HEK293 (cell line): ENCODE measurements around the gene SGMS1.
A peak's percentile ranks its signal among the peaks of the same experiment; 100 is the strongest.

Experiments used
- CTCF ChIA-PET: fragments of 350-600 bp; formaldehyde crosslinking; extraction: SDS; loops from one replicate; lab custom pipeline; 2021; ENCODE audit warnings: antibody characterized with exemption; lab: Yijun Ruan, JAX
- POLR2A ChIA-PET: fragments of 300-600 bp; formaldehyde crosslinking; extraction: SDS; loops from one replicate; lab custom pipeline; 2020; ENCODE audit warnings: antibody characterized with exemption, inconsistent platforms; lab: Yijun Ruan, JAX
- H3K27ac ChIP-seq: fragments of 200-500 bp; sonication (Bioruptor generic); 2 replicates; pipeline ENCODE4 v1.5.1; 2014; ENCODE audit warnings: low read depth, low read length, control low read depth, inconsistent platforms; ENCODE audit errors: extremely low read depth
- H3K36me3 ChIP-seq, 2 experiments: fragments of 200-500 bp in 1 of 2; sonication (Bioruptor generic) in 1 of 2; 1 replicate in 1 of 2; 2 replicates in 1 of 2; pipeline ENCODE4 v1.5.1; 2014 to 2017; ENCODE audit warnings: inconsistent platforms in 2 of 2, low read length in 2 of 2; ENCODE audit not compliant: control insufficient read depth in 2 of 2, insufficient read depth in 1 of 2
- H3K4me1 ChIP-seq: fragments of 200-500 bp; sonication (Bioruptor generic); 2 replicates; pipeline ENCODE4 v1.5.1; 2014; ENCODE audit warnings: mild to moderate bottlenecking, low read length, inconsistent platforms; ENCODE audit not compliant: control insufficient read depth, insufficient read depth
- H3K4me3 ChIP-seq: 2 replicates; pipeline ENCODE4 v1.5.1; 2011; ENCODE audit warnings: low read depth, mild to moderate bottlenecking, control low read depth, low read length, moderate library complexity
- H3K9me3 ChIP-seq: fragments of 200-500 bp; sonication (Bioruptor generic); 2 replicates; pipeline ENCODE4 v1.5.1; 2014; ENCODE audit warnings: low read depth, low read length, inconsistent platforms; ENCODE audit not compliant: control insufficient read depth, insufficient read depth
- HOXA7 ChIP-seq: sonication (generic); formaldehyde crosslinking; IDR thresholded peaks from 2 replicates; pipeline ENCODE4 v1.8.1; 2022; ENCODE audit warnings: missing genetic modification reagents, borderline replicate concordance
- KLF10 ChIP-seq: fragments of 450-650 bp; IDR thresholded peaks from 2 replicates; pipeline ENCODE4 v1.5.1; 2018; ENCODE audit warnings: missing biosample characterization, mild to moderate bottlenecking, missing genetic modification characterization
- MZF1 ChIP-seq: fragments of 450-650 bp; formaldehyde crosslinking; IDR thresholded peaks from 2 replicates; pipeline ENCODE4 v1.5.1; 2017; ENCODE audit warnings: missing biosample characterization, missing genetic modification characterization, borderline replicate concordance
- SALL2 ChIP-seq: fragments of 450-650 bp; formaldehyde crosslinking; IDR thresholded peaks from 2 replicates; pipeline ENCODE4 v1.5.0; 2017; ENCODE audit warnings: missing biosample characterization, mild to moderate bottlenecking, missing genetic modification characterization, borderline replicate concordance
- TRIM28 ChIP-seq: IDR thresholded peaks from 2 replicates; pipeline ENCODE4 v1.6.1; 2011; ENCODE audit warnings: low read length, control low read depth, borderline replicate concordance
- ZEB2 ChIP-seq: fragments of 450-650 bp; formaldehyde crosslinking; IDR thresholded peaks from 2 replicates; pipeline ENCODE4 v1.5.1; 2016; ENCODE audit warnings: missing biosample characterization, missing genetic modification characterization
- ZNF112 ChIP-seq: fragments of 450-650 bp; formaldehyde crosslinking; IDR thresholded peaks from 2 replicates; pipeline ENCODE4 v1.5.0; 2017; ENCODE audit warnings: missing biosample characterization, missing genetic modification characterization
- ZNF133 ChIP-seq: fragments of 450-650 bp; formaldehyde crosslinking; IDR thresholded peaks from 2 replicates; pipeline ENCODE4 v1.5.1; 2016; ENCODE audit warnings: missing biosample characterization, missing genetic modification characterization
- ZNF175 ChIP-seq: fragments of 450-650 bp; formaldehyde crosslinking; IDR thresholded peaks from 2 replicates; pipeline ENCODE4 v1.5.1; 2016; ENCODE audit warnings: missing biosample characterization, missing genetic modification characterization
- ZNF214 ChIP-seq: fragments of 450-650 bp; formaldehyde crosslinking; IDR thresholded peaks from 2 replicates; pipeline ENCODE4 v1.5.1; 2017; ENCODE audit warnings: missing biosample characterization, mild to moderate bottlenecking, missing genetic modification characterization, borderline replicate concordance
- ZNF248 ChIP-seq: fragments of 450-650 bp; formaldehyde crosslinking; IDR thresholded peaks from 2 replicates; pipeline ENCODE4 v1.5.1; 2017; ENCODE audit warnings: missing biosample characterization, missing genetic modification characterization
- ZNF292 ChIP-seq: fragments of 450-650 bp; formaldehyde crosslinking; IDR thresholded peaks from 2 replicates; pipeline ENCODE4 v1.5.1; 2016; ENCODE audit warnings: low read depth, missing biosample characterization, missing genetic modification characterization, borderline replicate concordance
- ZNF311 ChIP-seq: fragments of 450-650 bp; formaldehyde crosslinking; IDR thresholded peaks from 2 replicates; pipeline ENCODE4 v1.5.1; 2017; ENCODE audit warnings: missing biosample characterization, missing genetic modification characterization, borderline replicate concordance
- ZNF324 ChIP-seq: fragments of 450-650 bp; formaldehyde crosslinking; IDR thresholded peaks from 2 replicates; pipeline ENCODE4 v1.5.1; 2016; ENCODE audit warnings: missing biosample characterization, missing genetic modification characterization
- ZNF423 ChIP-seq: fragments of 450-650 bp; formaldehyde crosslinking; IDR thresholded peaks from 2 replicates; pipeline ENCODE4 v1.5.1; 2016; ENCODE audit warnings: missing biosample characterization, missing genetic modification characterization
- ZNF473 ChIP-seq: fragments of 450-650 bp; formaldehyde crosslinking; IDR thresholded peaks from 2 replicates; pipeline ENCODE4 v1.5.1; 2017; ENCODE audit warnings: missing biosample characterization, missing genetic modification characterization
- ZNF549 ChIP-seq: fragments of 450-650 bp; IDR thresholded peaks from 2 replicates; pipeline ENCODE4 v1.5.1; 2018; ENCODE audit warnings: missing biosample characterization, missing genetic modification characterization, mild to moderate bottlenecking, inconsistent platforms, moderate library complexity
- ZNF664 ChIP-seq: fragments of 450-650 bp; formaldehyde crosslinking; IDR thresholded peaks from 2 replicates; pipeline ENCODE4 v1.5.1; 2016; ENCODE audit warnings: missing biosample characterization, missing genetic modification characterization
- ZNF785 ChIP-seq: fragments of 450-650 bp; formaldehyde crosslinking; IDR thresholded peaks from 2 replicates; pipeline ENCODE4 v1.5.1; 2016; ENCODE audit warnings: missing biosample characterization, missing genetic modification characterization
- ZSCAN23 ChIP-seq: fragments of 450-650 bp; formaldehyde crosslinking; IDR thresholded peaks from 2 replicates; pipeline ENCODE4 v1.5.1; 2016; ENCODE audit warnings: missing biosample characterization, missing genetic modification characterization
- TF ChIP-seq, protein P1 (sequence below): fragments of 450-650 bp; formaldehyde crosslinking; IDR thresholded peaks from 2 replicates; pipeline ENCODE4 v1.5.1; 2016; ENCODE audit warnings: missing biosample characterization, missing genetic modification characterization
- TF ChIP-seq, protein P2 (sequence below): fragments of 450-650 bp; formaldehyde crosslinking; conservative IDR thresholded peaks from 2 replicates; pipeline ENCODE4 v1.5.1; 2016; ENCODE audit warnings: low read depth, missing biosample characterization, missing genetic modification characterization
- TF ChIP-seq, protein P3 (sequence below): fragments of 450-650 bp; formaldehyde crosslinking; IDR thresholded peaks from 2 replicates; pipeline ENCODE4 v1.5.1; 2016; ENCODE audit warnings: missing biosample characterization, missing genetic modification characterization
- TF ChIP-seq, protein P4 (sequence below): fragments of 450-650 bp; formaldehyde crosslinking; optimal IDR thresholded peaks from 2 replicates; pipeline ENCODE3; 2016; ENCODE audit warnings: missing biosample characterization, mild to moderate bottlenecking, missing genetic modification characterization

The SGMS1 gene

DNA sequence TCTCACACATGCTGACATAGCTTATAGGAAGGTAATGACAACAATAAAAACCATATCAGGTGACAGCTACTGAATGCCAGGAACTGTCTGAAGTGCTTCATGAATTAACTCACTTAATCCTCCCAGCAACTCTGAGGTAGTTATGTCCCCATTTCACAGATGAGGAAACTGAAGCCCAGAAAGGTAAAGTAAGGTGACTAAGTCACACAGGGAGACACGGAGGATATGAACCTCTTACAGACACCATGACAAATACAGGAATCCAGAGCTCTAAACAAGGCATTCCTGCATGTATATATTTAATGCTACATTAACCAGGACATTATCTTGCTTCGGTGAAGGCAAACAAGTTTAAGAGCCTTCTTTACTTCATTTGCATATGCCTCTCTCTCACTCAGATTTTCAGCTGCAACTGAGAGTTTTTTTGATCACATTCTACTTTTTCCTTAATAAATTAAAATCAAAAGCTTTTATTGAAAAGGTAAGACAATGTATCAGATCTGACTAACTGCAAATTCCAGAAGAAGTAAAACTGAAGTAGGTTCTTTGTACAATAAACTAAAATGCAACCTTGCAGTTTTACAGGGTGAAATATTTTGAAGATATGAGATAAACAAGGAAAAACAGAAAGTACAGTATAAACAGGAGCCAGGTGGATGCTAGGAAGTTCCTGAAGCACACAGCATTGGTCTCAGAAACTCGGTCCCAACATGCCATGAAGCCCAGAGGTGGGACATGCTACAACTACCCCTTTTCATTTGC is 79.5 kb downstream of the SGMS1 start:
- Histone ChIP-seq H3K4me1 (no peaks in the 10 kb centered on the region), H3K9me3 (no peaks in the 10 kb centered on the region), H3K4me3 (no peak overlapping the region), H3K27ac (no peak overlapping the region), H3K36me3 (no peaks in the 10 kb centered on the region)
- ChIA-PET CTCF (interaction anchor here (0.7 to 0.9 kb wide), 3 partner anchors 9 to 151 kb away, joined by 3 to 4 read pairs (median 3); no protein-coding TSS in a partner anchor), POLR2A (no interaction called here)
- TF ChIP-seq, protein P1, sequence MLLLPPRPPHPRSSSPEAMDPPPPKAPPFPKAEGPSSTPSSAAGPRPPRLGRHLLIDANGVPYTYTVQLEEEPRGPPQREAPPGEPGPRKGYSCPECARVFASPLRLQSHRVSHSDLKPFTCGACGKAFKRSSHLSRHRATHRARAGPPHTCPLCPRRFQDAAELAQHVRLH (tag by site-specific recombination) = peak; percentile 79; the same call in 1 of the 2 replicates
- TF ChIP-seq ZNF549 (tag by site-specific recombination) (no peak), ZNF248 (no peak), MZF1 (tag by site-specific recombination) (peak; percentile 21; the same call in 1 of the 2 replicates)

DNA sequence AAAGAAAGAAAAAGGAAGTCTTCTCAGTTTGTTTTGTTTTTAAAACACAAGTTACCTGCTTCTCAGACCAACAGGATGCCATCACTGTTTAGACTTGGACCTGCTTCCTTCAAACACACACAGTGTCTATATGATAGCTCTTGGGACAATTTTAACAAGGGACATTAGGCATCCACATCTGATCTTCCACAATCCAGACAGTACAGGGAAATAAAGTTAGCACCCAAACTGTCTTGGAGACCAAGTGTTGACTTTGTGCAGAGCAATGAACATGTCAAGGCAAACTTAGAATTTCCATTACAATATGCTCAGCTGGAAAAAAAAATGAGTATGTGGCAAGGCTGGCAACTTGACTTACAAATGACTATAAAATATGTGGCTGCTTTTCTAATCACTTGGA is 80.9 kb downstream of the SGMS1 start:
- CTCF ChIA-PET = interaction anchor here (0.7 kb wide), 1 partner anchor 73 kb away, joined by 3 read pairs; no protein-coding TSS in a partner anchor
- Histone ChIP-seq H3K27ac (no peak overlapping the region), H3K4me1 (no peaks in the 10 kb centered on the region), H3K9me3 (no peaks in the 10 kb centered on the region)
- TF ChIP-seq ZNF311 (no peak), ZNF324 (no peak)
- TF ChIP-seq, all 188 proteins: peak for 0
- Histone ChIP-seq H3K4me3 (no peak overlapping the region), H3K36me3 (no peaks in the 10 kb centered on the region)
- POLR2A ChIA-PET = no interaction called here

DNA sequence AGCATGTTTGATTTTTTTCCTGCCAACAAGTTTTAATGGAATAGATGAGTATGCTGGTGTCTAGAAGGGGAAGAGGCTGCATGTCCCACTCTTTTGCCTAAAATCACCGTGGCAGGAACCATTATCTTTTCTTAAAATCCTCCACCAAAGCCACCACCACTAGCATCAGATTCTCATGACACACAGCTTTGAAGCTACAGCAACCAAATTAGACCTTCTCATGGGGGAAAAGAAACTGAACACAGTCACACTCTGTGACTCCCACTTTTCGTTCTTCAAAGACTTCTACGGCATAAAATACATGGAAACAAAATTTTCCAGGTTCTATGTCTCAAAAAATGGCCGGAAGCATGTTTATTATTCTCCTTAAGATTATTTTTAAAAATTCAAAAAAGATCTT is 81.8 kb downstream of the SGMS1 start:
- no peaks in the 10 kb centered on the region for H3K4me1 ChIP-seq
- no peaks in the 10 kb centered on the region for H3K36me3 ChIP-seq
- H3K4me3 ChIP-seq = no peak overlapping the region
- ChIA-PET CTCF (interaction anchor here (1.0 kb wide), 1 partner anchor 112 kb away, joined by 3 read pairs; no protein-coding TSS in a partner anchor), POLR2A (no interaction called here)
- no peak overlapping the region for H3K27ac ChIP-seq
- TF ChIP-seq ZNF664 = no peak
- TF ChIP-seq, protein P2, sequence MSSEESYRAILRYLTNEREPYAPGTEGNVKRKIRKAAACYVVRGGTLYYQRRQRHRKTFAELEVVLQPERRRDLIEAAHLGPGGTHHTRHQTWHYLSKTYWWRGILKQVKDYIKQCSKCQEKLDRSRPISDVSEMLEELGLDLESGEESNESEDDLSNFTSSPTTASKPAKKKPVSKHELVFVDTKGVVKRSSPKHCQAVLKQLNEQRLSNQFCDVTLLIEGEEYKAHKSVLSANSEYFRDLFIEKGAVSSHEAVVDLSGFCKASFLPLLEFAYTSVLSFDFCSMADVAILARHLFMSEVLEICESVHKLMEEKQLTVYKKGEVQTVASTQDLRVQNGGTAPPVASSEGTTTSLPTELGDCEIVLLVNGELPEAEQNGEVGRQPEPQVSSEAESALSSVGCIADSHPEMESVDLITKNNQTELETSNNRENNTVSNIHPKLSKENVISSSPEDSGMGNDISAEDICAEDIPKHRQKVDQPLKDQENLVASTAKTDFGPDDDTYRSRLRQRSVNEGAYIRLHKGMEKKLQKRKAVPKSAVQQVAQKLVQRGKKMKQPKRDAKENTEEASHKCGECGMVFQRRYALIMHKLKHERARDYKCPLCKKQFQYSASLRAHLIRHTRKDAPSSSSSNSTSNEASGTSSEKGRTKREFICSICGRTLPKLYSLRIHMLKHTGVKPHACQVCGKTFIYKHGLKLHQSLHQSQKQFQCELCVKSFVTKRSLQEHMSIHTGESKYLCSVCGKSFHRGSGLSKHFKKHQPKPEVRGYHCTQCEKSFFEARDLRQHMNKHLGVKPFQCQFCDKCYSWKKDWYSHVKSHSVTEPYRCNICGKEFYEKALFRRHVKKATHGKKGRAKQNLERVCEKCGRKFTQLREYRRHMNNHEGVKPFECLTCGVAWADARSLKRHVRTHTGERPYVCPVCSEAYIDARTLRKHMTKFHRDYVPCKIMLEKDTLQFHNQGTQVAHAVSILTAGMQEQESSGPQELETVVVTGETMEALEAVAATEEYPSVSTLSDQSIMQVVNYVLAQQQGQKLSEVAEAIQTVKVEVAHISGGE (tag by site-specific recombination) = no peak
- no peak for TF ChIP-seq HOXA7
- no peak for TF ChIP-seq KLF10 (tag by site-specific recombination)
- TF ChIP-seq ZNF214 (tag by site-specific recombination) = no peak
- no peak for TF ChIP-seq ZNF133 (tag by site-specific recombination)
- TF ChIP-seq, protein P3, sequence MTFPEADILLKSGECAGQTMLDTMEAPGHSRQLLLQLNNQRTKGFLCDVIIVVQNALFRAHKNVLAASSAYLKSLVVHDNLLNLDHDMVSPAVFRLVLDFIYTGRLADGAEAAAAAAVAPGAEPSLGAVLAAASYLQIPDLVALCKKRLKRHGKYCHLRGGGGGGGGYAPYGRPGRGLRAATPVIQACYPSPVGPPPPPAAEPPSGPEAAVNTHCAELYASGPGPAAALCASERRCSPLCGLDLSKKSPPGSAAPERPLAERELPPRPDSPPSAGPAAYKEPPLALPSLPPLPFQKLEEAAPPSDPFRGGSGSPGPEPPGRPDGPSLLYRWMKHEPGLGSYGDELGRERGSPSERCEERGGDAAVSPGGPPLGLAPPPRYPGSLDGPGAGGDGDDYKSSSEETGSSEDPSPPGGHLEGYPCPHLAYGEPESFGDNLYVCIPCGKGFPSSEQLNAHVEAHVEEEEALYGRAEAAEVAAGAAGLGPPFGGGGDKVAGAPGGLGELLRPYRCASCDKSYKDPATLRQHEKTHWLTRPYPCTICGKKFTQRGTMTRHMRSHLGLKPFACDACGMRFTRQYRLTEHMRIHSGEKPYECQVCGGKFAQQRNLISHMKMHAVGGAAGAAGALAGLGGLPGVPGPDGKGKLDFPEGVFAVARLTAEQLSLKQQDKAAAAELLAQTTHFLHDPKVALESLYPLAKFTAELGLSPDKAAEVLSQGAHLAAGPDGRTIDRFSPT (tag by site-specific recombination) = no peak
- TF ChIP-seq SALL2 = no peak
- TF ChIP-seq ZNF292 (tag by site-specific recombination) = no peak
- no peak for TF ChIP-seq ZNF175 (tag by site-specific recombination)
- TF ChIP-seq ZNF473 = no peak
- no peak for TF ChIP-seq ZEB2
- TF ChIP-seq ZNF549 (tag by site-specific recombination) = no peak
- TF ChIP-seq ZNF785 (tag by site-specific recombination) = no peak
- TF ChIP-seq ZNF112 (tag by site-specific recombination) = no peak
- TF ChIP-seq, protein P4, sequence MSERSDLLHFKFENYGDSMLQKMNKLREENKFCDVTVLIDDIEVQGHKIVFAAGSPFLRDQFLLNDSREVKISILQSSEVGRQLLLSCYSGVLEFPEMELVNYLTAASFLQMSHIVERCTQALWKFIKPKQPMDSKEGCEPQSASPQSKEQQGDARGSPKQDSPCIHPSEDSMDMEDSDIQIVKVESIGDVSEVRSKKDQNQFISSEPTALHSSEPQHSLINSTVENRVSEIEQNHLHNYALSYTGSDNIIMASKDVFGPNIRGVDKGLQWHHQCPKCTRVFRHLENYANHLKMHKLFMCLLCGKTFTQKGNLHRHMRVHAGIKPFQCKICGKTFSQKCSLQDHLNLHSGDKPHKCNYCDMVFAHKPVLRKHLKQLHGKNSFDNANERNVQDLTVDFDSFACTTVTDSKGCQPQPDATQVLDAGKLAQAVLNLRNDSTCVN (tag by site-specific recombination) = no peak
- TF ChIP-seq ZNF423 (tag by site-specific recombination) = no peak
- no peak for TF ChIP-seq ZSCAN23
- no peak for TF ChIP-seq TRIM28
- no peaks in the 10 kb centered on the region for H3K9me3 ChIP-seq
